GM12872 (cell line): ENCODE results near the gene BAHD1.
A peak's percentile ranks its signal among the peaks of the same experiment; 100 is the strongest.

Experiments
- TF ChIP-seq, protein P1 (sequence below): IDR thresholded peaks from 3 replicates; pipeline ENCODE4 v1.5.1; 2011; ENCODE audit warnings: low read depth, mild to moderate bottlenecking, low read length, moderate library complexity; ENCODE audit not compliant: insufficient read depth

The BAHD1 gene

DNA sequence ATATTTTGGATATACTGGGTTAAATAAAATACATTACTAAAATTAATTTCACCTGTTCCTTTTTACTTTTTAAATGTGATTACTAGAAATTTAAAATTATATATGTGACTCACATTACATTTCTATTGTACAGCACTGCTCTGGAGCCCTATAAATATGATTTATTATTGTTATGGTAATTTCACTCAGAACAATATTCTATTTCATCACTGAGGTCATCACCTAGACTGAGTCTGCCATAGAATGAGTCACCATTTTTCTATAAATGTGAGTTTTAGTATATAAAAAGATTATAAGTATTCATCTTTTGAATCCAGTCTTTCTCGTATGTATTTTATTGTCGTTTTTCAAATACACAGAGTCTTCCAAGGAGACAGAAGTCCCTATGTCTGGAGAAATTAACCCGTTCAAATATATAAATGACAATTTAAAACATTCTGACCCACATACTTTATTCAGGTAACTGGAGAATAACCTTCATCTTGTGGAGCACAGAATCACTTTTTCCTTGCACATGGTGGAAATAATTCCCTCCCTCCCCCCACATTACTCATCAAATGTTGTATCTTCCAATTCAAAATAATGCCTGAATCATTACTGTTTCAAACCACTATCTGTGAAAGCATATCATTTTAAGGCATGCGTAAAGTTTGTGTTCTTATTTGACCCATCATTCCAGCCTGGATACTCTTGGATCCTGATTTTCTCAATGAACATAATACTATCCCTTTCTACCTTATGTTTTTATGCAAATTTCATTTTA, 60.0 kb downstream of the BAHD1 start:
- TF ChIP-seq, protein P1, sequence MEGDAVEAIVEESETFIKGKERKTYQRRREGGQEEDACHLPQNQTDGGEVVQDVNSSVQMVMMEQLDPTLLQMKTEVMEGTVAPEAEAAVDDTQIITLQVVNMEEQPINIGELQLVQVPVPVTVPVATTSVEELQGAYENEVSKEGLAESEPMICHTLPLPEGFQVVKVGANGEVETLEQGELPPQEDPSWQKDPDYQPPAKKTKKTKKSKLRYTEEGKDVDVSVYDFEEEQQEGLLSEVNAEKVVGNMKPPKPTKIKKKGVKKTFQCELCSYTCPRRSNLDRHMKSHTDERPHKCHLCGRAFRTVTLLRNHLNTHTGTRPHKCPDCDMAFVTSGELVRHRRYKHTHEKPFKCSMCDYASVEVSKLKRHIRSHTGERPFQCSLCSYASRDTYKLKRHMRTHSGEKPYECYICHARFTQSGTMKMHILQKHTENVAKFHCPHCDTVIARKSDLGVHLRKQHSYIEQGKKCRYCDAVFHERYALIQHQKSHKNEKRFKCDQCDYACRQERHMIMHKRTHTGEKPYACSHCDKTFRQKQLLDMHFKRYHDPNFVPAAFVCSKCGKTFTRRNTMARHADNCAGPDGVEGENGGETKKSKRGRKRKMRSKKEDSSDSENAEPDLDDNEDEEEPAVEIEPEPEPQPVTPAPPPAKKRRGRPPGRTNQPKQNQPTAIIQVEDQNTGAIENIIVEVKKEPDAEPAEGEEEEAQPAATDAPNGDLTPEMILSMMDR: no peak

GRCh38 chr15:40501487-40501886, 60.7 kb downstream of the BAHD1 start:
- TF ChIP-seq, protein P1: no peak

GRCh38 chr15:40506964-40507571, 66.3 kb downstream of the BAHD1 start:
- TF ChIP-seq, protein P1: peak; percentile 73

- TF ChIP-seq, protein P1: no peak
Observed at GRCh38 chr15:40508216-40508615, 67.5 kb downstream of the BAHD1 start.

DNA sequence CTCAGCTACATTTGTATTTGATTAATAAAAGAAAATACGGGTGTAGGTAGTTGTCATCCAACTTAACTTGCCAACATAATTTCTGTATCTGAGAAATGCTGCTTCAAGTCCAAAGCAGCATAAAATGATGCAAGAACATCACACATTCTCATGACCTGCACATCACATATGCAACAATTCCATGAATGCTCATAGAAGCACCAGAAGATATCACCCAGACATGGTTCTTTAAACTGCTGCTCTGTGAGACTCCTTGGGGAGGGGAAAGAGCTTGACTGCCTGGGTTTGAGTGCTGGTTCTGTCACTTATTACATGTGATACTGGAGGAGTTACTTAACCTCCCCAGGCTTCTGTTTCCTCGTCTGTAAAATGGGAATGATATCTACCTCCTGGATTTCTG, 69.4 kb downstream of the BAHD1 start:
- TF ChIP-seq, protein P1: no peak

DNA sequence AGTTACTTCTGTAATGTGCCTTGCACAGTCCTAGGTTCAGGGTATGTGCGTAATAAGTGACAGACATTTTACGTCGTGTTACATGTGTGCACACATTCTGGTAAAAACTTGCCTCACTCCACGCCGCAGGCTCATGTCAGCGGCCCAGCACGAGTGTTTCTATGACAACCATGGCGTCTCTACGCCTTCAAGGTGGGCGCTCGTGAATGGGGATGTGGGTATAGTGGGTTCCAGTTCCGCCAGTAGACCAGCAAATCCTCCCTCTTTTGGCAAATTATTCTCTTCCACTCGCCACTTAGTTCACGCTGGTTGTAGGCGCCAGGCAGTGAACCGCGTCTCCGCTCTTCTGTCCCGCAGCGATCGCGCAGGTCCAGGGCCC, 70.3 kb downstream of the BAHD1 start:
- TF ChIP-seq, protein P1: no peak

DNA sequence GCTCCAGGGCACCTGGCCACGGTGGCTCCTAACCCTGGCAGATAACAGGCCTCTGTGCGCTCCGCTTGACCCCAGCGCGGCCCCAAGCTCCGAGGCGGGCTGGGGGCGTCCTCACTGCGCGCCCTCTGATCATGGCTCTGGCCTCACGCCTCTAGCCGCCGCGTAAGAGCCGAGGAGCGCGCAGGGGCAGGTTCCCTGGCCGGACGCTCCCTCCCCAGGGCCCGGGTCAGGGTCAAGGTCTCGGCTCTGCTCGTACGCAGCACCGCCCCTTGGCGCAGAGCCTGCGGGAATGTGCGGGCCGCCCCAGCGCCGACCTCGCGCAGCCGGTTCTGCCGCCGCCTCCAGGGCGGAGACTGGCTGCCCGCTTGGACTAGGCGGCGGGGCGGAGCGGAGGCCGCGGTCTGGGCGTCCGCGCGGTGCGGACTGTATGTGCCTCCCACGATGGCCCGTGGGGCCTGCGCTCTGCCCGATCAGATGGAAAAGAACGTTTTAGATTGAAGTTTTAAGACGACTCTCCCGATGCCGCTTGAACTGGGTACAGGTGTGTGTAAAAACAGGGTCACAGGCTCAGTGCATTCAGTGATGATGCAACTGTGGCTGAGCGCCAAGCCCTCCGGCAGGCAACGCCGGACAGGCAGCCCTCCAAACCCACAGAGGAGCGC, 70.8 kb downstream of the BAHD1 start:
- TF ChIP-seq, protein P1: no peak
